ENCODE measurements around the gene HAX1. TPM values are rescaled to one million over a fixed set of nuclear protein-coding genes. Genes with fewer than 3 reads are reported as not detected.
"Not testable (repeated sequence)": the region's sequence is repeated elsewhere in the genome, so short reads cannot be mapped to it uniquely, and the experiment has no call there.

Gene HAX1
- total RNA-seq, 2 experiments from 2014 or later, result 168 to 169 TPM

DNA sequence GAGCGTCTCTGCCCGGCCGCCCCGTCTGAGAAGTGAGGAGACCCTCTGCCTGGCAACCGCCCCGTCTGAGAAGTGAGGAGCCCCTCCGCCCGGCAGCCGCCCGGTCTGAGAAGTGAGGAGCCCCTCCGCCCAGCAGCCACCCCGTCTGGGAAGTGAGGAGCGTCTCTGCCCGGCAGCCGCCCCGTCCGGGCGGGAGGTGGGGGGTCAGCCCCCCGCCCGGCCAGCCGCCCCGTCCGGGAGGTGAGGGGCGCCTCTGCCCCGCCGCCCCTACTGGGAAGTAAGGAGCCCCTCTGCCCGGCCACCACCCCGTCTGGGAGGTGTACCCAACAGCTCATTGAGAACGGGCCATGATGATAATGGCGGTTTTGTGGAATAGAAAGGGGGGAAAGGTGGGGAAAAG is 15.2 kb downstream of the HAX1 start:
- H3K27me3 Mint-ChIP-seq; H3K4me3 Mint-ChIP-seq; H3K4me1 Mint-ChIP-seq (ENCODE audit: low read depth); H3K27ac Mint-ChIP-seq; CTCF ChIA-PET; DNase-seq; H3K36me3 Mint-ChIP-seq; H3K9me3 Mint-ChIP-seq; intact Hi-C loops (cut with micrococcal nuclease): not testable (repeated sequence)
- POLR2A ChIA-PET, result interaction anchor here (1.3 kb wide), 1 partner anchor 17 kb away, joined by 3 read pairs; no protein-coding TSS in a partner anchor

DNA sequence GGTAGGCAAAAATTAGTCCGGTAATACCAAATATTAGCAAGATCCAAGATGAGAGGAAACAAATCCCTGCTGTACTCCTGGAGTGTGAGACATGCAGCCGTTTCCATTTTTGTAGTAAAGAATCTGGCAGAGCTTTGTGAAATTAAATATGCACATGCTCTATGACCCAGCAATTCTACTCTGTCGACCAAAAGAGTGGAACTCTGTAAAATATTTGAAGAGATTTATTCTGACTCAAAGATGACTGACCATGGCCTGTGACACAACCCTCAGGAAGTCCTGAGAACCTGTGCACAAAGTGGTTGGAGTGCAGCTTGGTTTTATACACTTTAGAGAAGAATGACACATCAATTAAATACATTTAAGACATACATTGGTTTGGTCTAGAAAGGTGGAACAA is 16.2 kb downstream of the HAX1 start:
- intact Hi-C loops (cut with micrococcal nuclease), result loop anchor here (1.0 kb wide), 1 partner anchor 17 kb away; no protein-coding TSS in a partner anchor
- Mint-ChIP-seq H3K4me3 (no peak overlapping the region), H3K4me1 (ENCODE audit: low read depth) (peaks cover 4% of the 10 kb centered on the region), H3K36me3 (peaks cover 3% of the 10 kb centered on the region), H3K27me3 (no peaks in the 10 kb centered on the region), H3K9me3 (peaks cover 4% of the 10 kb centered on the region), H3K27ac (no peak overlapping the region)
- CTCF ChIA-PET, result no interaction called here
- DNase-seq, result no peak
- POLR2A ChIA-PET, result interaction anchor here (1.3 kb wide), 1 partner anchor 16 kb away, joined by 3 read pairs; no protein-coding TSS in a partner anchor

DNA sequence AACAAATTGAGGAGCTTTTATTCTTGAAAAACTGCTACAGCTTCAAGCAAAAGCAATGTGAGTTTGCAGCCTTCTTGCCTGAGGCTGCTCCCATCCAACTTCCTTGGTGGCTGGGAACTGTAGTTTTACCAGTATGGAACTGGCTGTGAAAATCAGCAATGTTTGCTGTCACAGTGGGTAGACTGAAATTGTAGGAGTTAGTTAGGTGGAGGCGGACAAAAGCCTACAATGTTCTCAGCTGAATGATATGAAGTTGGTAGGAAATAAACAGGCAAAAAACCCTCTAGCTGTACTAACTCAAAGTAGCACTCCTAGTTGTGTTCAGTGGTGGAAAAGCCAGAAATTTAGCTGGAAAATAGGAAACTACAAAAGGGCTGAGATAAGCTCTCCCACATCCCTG is 18.5 kb downstream of the HAX1 start:
- peaks cover 4% of the 10 kb centered on the region for H3K4me1 Mint-ChIP-seq (ENCODE audit: low read depth)
- no peak overlapping the region for H3K27ac Mint-ChIP-seq
- no peak for DNase-seq
- CTCF ChIA-PET, result interaction anchor here (0.9 to 1.8 kb wide), 2 partner anchors 17 to 44 kb away, joined by 3 to 5 read pairs; no protein-coding TSS in a partner anchor
- H3K36me3 Mint-ChIP-seq, result peaks cover 9% of the 10 kb centered on the region
- POLR2A ChIA-PET, result no interaction called here
- H3K9me3 Mint-ChIP-seq, result peaks cover 19% of the 10 kb centered on the region
- no peak overlapping the region for H3K4me3 Mint-ChIP-seq
- intact Hi-C loops (cut with micrococcal nuclease), result no loop called here
- no peaks in the 10 kb centered on the region for H3K27me3 Mint-ChIP-seq

DNA sequence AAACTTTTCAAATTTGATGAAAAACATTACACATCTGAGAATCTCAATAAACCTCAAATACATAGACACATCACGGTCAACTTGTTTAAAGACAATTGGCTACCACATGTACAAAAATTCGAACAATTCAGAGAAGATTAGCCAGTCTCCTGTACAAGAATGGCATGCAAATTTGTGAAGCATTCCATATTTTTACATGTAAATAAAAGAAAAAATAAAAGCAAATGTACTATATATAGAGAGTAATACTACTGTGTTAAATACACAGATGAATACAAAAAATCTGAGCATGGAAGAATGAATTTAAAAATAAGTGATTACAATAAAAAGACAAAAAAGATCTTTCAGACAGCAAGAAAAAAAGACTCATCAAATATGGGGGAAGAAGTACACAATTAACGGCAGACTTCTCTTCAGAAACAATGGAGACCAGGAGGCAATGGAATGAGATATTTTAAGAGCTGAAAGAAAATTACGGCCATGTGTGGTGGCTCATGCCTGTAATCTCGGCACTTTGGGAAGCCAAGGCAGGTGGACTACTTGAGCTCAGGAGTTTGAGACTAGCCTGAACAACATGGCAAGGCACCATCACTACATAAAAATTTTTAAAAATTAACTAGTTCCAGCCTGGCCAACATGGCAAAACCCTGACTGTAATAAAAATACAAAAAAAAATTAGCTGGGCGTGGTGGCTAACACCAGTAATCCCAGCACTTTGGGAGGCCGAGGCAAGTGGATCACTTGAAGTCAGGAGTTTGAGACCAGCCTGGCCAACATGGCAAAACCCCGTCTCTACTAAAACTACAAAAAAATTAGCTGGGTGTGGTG is 23.2 kb downstream of the HAX1 start:
- intact Hi-C loops (cut with micrococcal nuclease), result no loop called here
- Mint-ChIP-seq H3K4me1 (ENCODE audit: low read depth) (peaks cover 3% of the 10 kb centered on the region), H3K27me3 (no peaks in the 10 kb centered on the region), H3K4me3 (no peak overlapping the region), H3K9me3 (peaks cover 21% of the 10 kb centered on the region), H3K27ac (no peak overlapping the region), H3K36me3 (peaks cover 9% of the 10 kb centered on the region)
- ChIA-PET POLR2A (no interaction called here), CTCF (interaction anchor here (0.6 to 4.0 kb wide), 2 partner anchors 32 to 39 kb away, joined by 3 to 13 read pairs; no protein-coding TSS in a partner anchor)
- no peak for DNase-seq

DNA sequence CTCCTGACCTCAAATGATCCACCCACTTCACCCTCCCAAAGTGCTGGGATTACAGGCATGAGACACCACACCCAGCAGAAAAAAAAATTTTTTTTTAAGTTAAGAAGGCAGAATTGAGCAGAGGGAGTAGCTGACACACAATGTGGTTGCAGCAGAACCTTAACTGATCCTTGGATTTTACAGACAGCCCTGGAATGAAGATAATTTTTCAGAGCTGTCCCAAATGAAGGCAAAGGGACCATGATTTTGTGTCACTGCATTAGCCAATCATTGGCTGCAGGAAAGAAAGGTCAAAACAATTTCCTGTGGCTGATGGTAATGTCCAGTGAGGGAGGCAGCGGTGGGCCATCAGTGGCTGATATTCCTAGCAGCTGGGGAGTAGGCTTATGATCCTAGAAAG is 29.2 kb downstream of the HAX1 start:
- H3K4me1 Mint-ChIP-seq (ENCODE audit: low read depth), result peaks cover 16% of the 10 kb centered on the region
- H3K4me3 Mint-ChIP-seq, result no peak overlapping the region
- no peak overlapping the region for H3K27ac Mint-ChIP-seq
- H3K9me3 Mint-ChIP-seq, result peaks cover 2% of the 10 kb centered on the region
- H3K36me3 Mint-ChIP-seq, result no peaks in the 10 kb centered on the region
- ChIA-PET POLR2A (no interaction called here), CTCF (interaction anchor here (1.0 kb wide), 1 partner anchor 43 kb away, joined by 4 read pairs; no protein-coding TSS in a partner anchor)
- no peak for DNase-seq
- H3K27me3 Mint-ChIP-seq, result no peaks in the 10 kb centered on the region
- intact Hi-C loops (cut with micrococcal nuclease), result no loop called here

DNA sequence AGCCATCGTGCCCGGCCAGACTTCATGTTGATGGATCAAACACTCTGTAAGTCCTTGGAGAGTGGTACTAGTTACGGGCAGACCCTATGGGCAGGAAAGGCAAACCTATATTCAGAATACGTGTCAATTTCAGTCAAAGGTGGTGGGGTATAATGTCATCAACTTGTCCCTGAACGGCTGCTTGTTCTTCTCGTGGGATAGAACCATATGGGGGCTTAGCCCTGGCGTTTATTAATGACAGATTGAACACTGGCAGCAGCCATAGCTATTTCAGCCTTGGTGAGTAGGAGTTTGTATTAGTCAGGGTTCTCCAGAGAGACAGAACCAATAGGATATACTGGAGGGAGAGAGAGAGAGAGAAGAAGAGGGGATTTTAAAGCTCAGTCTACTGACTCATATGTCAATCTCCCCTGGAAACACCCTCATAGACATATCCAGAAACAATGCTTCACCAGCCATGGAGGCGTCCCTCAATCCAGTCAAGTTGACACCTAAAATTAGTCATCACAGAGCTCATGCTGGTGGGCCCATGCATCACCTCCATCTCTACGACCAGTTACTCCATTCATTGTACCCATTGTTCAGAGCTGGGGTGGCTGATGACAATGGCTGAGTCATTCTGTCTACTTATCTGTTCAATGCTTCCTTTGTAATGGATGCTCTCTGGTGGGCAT is 32.4 kb downstream of the HAX1 start:
- Mint-ChIP-seq H3K36me3 (no peaks in the 10 kb centered on the region), H3K4me1 (ENCODE audit: low read depth) (peaks cover 29% of the 10 kb centered on the region), H3K4me3 (no peak overlapping the region), H3K27ac (peak overlapping the region; percentile 38), H3K9me3 (no peaks in the 10 kb centered on the region), H3K27me3 (no peaks in the 10 kb centered on the region)
- CTCF ChIA-PET, result interaction anchor here (0.6 to 3.9 kb wide), 13 partner anchors 18 to 176 kb away, joined by 3 to 25 read pairs (median 4); partner anchors contain the start of gene ATP8B2
- peak; percentile 83 for DNase-seq
- POLR2A ChIA-PET, result interaction anchor here (0.8 to 1.9 kb wide), 4 partner anchors 16 to 135 kb away, joined by 3 to 5 read pairs (median 4); partner anchors contain the start of gene UBAP2L
- intact Hi-C loops (cut with micrococcal nuclease), result loop anchor here (1.0 to 2.0 kb wide), 2 partner anchors 16 to 20 kb away; partner anchors contain the start of gene ATP8B2

DNA sequence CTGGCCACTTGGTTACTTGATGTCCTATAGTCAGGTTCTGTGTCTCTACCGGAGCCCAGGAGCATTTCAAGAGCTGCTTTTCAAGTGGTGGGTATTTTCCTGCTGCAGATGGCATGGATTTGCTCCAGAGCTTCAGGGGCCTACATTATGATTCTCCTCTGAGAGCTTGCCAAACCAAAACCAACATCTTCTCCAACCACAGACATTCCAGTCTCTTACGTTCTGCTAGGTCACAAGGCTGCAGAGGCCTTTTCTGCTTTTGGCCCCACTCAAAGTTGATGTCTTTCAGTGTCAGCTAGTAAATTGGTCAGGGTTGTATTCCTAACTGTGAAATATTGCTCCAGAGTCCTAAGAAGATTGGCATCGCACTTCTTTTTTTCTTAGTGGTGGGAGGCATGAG is 33.7 kb downstream of the HAX1 start:
- DNase-seq, result no peak
- CTCF ChIA-PET, result interaction anchor here (1.1 to 3.9 kb wide), 3 partner anchors 17 to 29 kb away, joined by 3 to 25 read pairs (median 11); partner anchors contain the start of gene ATP8B2

DNA sequence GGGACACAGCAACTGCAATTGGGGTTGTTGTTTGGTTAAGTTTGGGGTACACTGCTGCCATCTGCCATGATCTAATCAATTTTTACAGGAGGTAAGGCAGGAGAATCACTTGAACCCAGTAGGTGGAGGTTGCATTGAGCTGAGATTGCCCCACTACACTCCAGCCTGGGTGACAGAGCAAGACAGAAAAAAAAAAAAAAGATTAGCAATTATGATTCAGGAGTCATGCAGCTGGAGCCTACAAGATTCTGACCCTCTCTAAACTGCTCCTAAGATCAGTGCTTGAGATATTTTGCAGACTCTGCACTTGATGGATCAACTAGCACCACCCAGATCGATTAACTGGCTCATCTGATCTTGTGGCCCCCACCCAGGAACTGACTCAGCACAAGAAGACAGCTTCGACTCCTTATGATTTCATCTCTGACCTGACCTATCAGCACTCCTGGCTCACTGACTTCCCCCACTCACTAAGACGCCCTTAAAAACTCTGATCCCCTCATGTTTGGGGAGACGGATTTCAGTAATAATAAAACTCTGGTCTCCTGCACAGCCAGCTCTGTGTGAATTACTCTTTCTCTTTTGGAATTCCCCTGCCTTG is 35.3 kb downstream of the HAX1 start:
- peak; percentile 44 for DNase-seq
- H3K27me3 Mint-ChIP-seq; intact Hi-C loops (cut with micrococcal nuclease); H3K9me3 Mint-ChIP-seq; H3K4me3 Mint-ChIP-seq; H3K36me3 Mint-ChIP-seq: not testable (repeated sequence)
- H3K4me1 Mint-ChIP-seq (ENCODE audit: low read depth), result peaks cover 26% of the 10 kb centered on the region
- CTCF ChIA-PET, result interaction anchor here (0.7 to 3.9 kb wide), 7 partner anchors 16 to 173 kb away, joined by 3 to 25 read pairs (median 3); partner anchors contain the start of gene ATP8B2
- H3K27ac Mint-ChIP-seq, result peak overlapping the region; percentile 30
- POLR2A ChIA-PET, result interaction anchor here (1.2 kb wide), 1 partner anchor 19 kb away, joined by 5 read pairs; no protein-coding TSS in a partner anchor

More for the DNA sequence above, 33.7 kb downstream of the HAX1 start:
- Mint-ChIP-seq H3K36me3 (no peaks in the 10 kb centered on the region), H3K4me1 (ENCODE audit: low read depth) (peaks cover 26% of the 10 kb centered on the region), H3K9me3 (no peaks in the 10 kb centered on the region), H3K4me3 (no peak overlapping the region), H3K27me3 (no peaks in the 10 kb centered on the region), H3K27ac (no peak overlapping the region)
- POLR2A ChIA-PET, result interaction anchor here (1.9 kb wide), 1 partner anchor 20 kb away, joined by 5 read pairs; no protein-coding TSS in a partner anchor
- intact Hi-C loops (cut with micrococcal nuclease), result no loop called here

DNA sequence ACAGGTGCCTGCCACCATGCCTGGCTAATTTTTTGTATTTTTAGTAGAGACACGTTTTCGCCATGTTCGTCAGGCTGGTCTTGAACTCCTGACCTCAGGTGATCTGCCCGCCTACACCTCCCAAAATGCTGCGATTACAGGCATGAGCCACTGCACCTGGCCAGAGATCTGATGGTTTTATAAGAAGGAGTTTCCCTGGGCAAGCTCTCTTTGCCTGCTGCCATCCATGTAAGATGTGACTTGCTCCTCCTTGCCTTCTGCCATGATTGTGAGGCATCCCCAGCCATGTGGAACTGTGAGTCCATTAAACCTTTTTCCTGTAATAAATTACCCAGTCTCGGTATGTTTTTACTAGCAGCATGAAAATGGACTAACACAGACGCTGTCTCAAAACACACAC is 36.7 kb downstream of the HAX1 start:
- peaks cover 26% of the 10 kb centered on the region for H3K4me1 Mint-ChIP-seq (ENCODE audit: low read depth)
- DNase-seq; H3K27ac Mint-ChIP-seq; POLR2A ChIA-PET; H3K27me3 Mint-ChIP-seq; H3K4me3 Mint-ChIP-seq; H3K9me3 Mint-ChIP-seq; H3K36me3 Mint-ChIP-seq; intact Hi-C loops (cut with micrococcal nuclease): not testable (repeated sequence)
- CTCF ChIA-PET, result interaction anchor here (1.4 to 1.8 kb wide), 3 partner anchors 16 to 34 kb away, joined by 3 to 5 read pairs (median 4); partner anchors contain the start of gene ATP8B2

DNA sequence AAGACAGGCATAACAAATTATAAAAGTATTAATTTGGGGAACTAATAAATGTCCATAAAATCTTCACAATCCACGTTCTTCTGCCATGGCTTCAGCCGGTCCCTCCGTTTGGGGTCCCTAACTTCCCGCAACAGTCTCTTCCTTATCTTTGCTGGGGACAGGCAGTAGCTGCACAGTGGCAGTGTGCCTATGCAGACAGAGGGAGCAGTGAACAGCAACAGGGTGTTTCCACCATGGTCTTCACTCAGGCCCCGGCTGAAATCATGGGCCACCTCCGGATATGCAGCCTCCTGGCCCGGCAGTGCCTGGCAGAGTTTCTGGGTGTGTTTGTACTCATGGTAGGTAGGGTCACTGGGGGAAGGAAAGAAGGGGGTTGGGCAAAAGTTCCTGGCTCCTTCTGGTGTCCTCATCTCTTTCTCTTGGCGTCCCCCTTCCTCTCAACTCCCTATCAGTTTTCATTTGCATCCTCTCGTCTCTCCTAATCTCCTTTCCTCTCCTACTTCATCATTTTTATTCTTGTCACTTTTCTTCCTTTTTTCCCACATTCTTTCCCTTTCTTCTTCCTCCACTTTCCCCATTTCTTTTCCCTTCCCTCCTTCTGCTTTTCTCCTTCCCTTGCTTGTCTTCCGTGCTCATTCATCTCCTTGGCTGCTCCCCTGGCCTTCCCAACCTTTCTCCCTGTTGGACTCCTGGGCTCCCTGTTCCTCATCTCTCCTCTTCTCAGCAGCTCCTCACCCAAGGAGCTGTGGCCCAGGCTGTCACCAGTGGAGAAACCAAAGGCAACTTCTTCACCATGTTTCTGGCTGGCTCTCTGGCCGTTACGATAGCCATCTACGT is 40.0 kb downstream of the HAX1 start:
- POLR2A ChIA-PET; intact Hi-C loops (cut with micrococcal nuclease); H3K27me3 Mint-ChIP-seq; DNase-seq; H3K4me3 Mint-ChIP-seq; H3K36me3 Mint-ChIP-seq; H3K27ac Mint-ChIP-seq; CTCF ChIA-PET: not testable (repeated sequence)
- peaks cover 11% of the 10 kb centered on the region for H3K4me1 Mint-ChIP-seq (ENCODE audit: low read depth)
- H3K9me3 Mint-ChIP-seq, result peaks cover 12% of the 10 kb centered on the region

DNA sequence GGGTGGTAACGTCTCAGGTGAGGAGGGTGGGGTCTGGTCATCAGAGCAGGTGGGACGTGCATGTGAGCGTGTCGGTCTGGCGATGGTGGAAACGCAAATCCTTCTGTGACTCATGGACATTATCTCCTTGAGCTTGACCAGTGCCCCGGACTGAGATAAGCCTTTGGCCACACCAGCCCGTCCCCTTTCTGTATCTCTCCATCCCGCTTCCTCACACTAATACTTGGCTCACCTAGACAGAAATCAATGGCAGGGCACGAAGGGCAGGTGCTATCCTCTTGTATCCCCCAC is 40.6 kb downstream of the HAX1 start:
- Mint-ChIP-seq H3K27ac (no peak overlapping the region), H3K4me1 (ENCODE audit: low read depth) (peaks cover 6% of the 10 kb centered on the region), H3K4me3 (no peak overlapping the region), H3K36me3 (peaks cover 4% of the 10 kb centered on the region), H3K27me3 (no peaks in the 10 kb centered on the region), H3K9me3 (peaks cover 17% of the 10 kb centered on the region)
- ChIA-PET CTCF (no interaction called here), POLR2A (no interaction called here)
- intact Hi-C loops (cut with micrococcal nuclease), result no loop called here
- DNase-seq, result no peak
